H1 (cell line): ENCODE measurements around the gene LIG4.
"Not testable (repeated sequence)": the region's sequence is repeated elsewhere in the genome, so short reads cannot be mapped to it uniquely, and the experiment has no call there.

Source experiments
- BCL11A ChIP-seq, 2 experiments: IDR thresholded peaks; one replicate each; pipeline ENCODE4 v1.6.1; 2011; ENCODE audit warnings: low read depth in 2 of 2, low read length in 2 of 2, mild to moderate bottlenecking in 2 of 2
- CREB1 ChIP-seq: IDR thresholded peaks from 2 replicates; pipeline ENCODE4 v1.6.1; 2012; ENCODE audit warnings: inconsistent platforms
- EP300 ChIP-seq, 2 experiments: IDR thresholded peaks; 1 replicate in 1 of 2; 2 replicates in 1 of 2; pipeline ENCODE4 v1.6.1; 2011 to 2012; ENCODE audit warnings: low read depth in 2 of 2, low read length in 2 of 2, mild to moderate bottlenecking in 2 of 2, borderline replicate concordance in 1 of 2, inconsistent platforms in 1 of 2, moderate library complexity in 1 of 2
- POLR2A ChIP-seq, 2 experiments: IDR thresholded peaks; 1 replicate in 1 of 2; 2 replicates in 1 of 2; pipeline ENCODE4 v1.6.1; 2011; ENCODE audit warnings: low read depth in 2 of 2, low read length in 2 of 2, mild to moderate bottlenecking in 2 of 2; ENCODE audit errors: control extremely low read depth in 1 of 2
- TAF1 ChIP-seq: IDR thresholded peaks from 2 replicates; pipeline ENCODE4 v1.6.1; 2011; ENCODE audit warnings: mild to moderate bottlenecking, low read depth, low read length
- ZNF274 ChIP-seq: IDR thresholded peaks from 2 replicates; pipeline ENCODE4 v1.7.0; 2012; ENCODE audit warnings: low read length, borderline replicate concordance; ENCODE audit errors: extremely low read depth
- TF ChIP-seq, protein P1 (sequence below), 3 experiments: IDR thresholded peaks; 1 replicate in 2 of 3; 2 replicates in 1 of 3; pipeline versions ENCODE4 v1.5.1 to v1.6.1; 2011; ENCODE audit warnings: low read length in 3 of 3, mild to moderate bottlenecking in 3 of 3, inconsistent platforms in 2 of 3, low read depth in 1 of 3, moderate library complexity in 1 of 3; ENCODE audit not compliant: insufficient read depth in 1 of 3; ENCODE audit errors: control extremely low read depth in 1 of 3
- TF ChIP-seq, protein P2 (sequence below): IDR thresholded peaks from 2 replicates; pipeline ENCODE4 v1.6.1; 2012; ENCODE audit warnings: inconsistent platforms

DNA sequence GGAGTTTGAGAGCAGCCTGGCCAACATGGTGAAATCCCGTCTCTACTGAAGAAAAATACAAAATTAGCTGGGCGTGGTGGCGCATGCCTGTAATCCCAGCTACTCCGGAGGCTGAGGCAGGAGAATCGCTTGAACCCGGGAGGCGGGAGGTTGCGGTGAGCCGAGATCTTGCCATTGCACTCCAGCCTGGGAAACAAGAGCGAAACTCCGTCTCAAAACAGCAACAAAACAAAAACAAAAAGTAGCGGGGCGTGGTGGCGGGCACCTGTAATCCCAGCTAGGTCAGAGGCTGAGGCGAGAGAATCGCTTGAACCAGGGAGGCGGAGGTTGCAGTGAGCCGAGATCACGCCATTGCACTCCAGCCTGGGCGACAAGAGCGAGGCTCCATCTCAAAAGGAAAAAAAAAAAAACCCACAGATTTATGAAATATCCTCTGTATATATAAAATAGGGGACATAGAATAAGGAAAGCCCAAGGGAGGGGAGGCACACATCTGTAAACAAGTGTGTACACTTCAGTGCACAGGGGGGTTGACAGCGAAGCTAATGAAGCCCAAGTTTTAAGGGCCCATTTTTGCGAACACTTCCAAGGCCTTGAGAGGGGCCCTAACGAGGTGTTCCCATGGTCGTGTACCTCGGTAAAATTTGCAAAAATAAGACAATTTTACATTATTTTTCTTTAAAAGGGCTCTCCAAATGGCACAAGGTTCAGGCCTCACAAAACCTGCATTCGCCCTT lies 2.1 kb upstream of the LIG4 start:
- not testable (repeated sequence) for TF ChIP-seq TAF1; BCL11A (IDR thresholded peaks at IDR 0.05; ENCODE audit: low read depth in 2 of 2, low read length in 2 of 2); ZNF274; CREB1; POLR2A (IDR thresholded peaks at IDR 0.05; ENCODE audit: control extremely low read depth in 1 of 2, low read depth in 2 of 2, low read length in 2 of 2); EP300 (IDR thresholded peaks at IDR 0.05; ENCODE audit: borderline replicate concordance in 1 of 2, low read depth in 2 of 2, low read length in 2 of 2)
- TF ChIP-seq, protein P1, sequence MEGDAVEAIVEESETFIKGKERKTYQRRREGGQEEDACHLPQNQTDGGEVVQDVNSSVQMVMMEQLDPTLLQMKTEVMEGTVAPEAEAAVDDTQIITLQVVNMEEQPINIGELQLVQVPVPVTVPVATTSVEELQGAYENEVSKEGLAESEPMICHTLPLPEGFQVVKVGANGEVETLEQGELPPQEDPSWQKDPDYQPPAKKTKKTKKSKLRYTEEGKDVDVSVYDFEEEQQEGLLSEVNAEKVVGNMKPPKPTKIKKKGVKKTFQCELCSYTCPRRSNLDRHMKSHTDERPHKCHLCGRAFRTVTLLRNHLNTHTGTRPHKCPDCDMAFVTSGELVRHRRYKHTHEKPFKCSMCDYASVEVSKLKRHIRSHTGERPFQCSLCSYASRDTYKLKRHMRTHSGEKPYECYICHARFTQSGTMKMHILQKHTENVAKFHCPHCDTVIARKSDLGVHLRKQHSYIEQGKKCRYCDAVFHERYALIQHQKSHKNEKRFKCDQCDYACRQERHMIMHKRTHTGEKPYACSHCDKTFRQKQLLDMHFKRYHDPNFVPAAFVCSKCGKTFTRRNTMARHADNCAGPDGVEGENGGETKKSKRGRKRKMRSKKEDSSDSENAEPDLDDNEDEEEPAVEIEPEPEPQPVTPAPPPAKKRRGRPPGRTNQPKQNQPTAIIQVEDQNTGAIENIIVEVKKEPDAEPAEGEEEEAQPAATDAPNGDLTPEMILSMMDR (IDR thresholded peaks at IDR 0.05; ENCODE audit: control extremely low read depth in 1 of 3, insufficient read depth in 1 of 3, low read depth in 1 of 3, low read length in 3 of 3) = not testable (repeated sequence)
- TF ChIP-seq, protein P2, sequence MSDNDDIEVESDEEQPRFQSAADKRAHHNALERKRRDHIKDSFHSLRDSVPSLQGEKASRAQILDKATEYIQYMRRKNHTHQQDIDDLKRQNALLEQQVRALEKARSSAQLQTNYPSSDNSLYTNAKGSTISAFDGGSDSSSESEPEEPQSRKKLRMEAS = not testable (repeated sequence)
